GM12878 (cell line): Measurements from ENCODE around the gene ZNF407. TPM values are rescaled to one million over a fixed set of nuclear protein-coding genes. Genes with fewer than 3 reads are reported as not detected.

Experiments
- CREM ChIP-seq: IDR thresholded peaks from 2 replicates; pipeline ENCODE4 v1.6.1; 2014; ENCODE audit warnings: antibody characterized with exemption, low read depth
- MTA2 ChIP-seq: fragments of 450-650 bp; IDR thresholded peaks from 2 replicates; pipeline ENCODE4 v1.6.1; 2016; ENCODE audit warnings: low read depth, mild to moderate bottlenecking, moderate library complexity
- NFYA ChIP-seq: IDR thresholded peaks from 2 replicates; pipeline ENCODE4 v1.6.1; 2011; ENCODE audit warnings: low read depth, mild to moderate bottlenecking, low read length, improper control_type of control experiment, borderline replicate concordance
- PAX5 ChIP-seq: IDR thresholded peaks from 2 replicates; pipeline ENCODE4 v1.6.1; 2011; ENCODE audit warnings: low read depth, low read length, borderline replicate concordance
- SRF ChIP-seq, 2 experiments: IDR thresholded peaks; 2 replicates each; pipeline ENCODE4 v1.6.1; 2011; ENCODE audit warnings: low read depth in 2 of 2, low read length in 2 of 2, mild to moderate bottlenecking in 1 of 2, moderate library complexity in 1 of 2
- YBX1 ChIP-seq: fragments of 450-650 bp; IDR thresholded peaks from 2 replicates; pipeline ENCODE4 v1.6.1; 2016; ENCODE audit warnings: antibody characterized with exemption
- ZNF217 ChIP-seq: fragments of 450-650 bp; IDR thresholded peaks from 2 replicates; pipeline ENCODE4 v1.6.1; 2017; ENCODE audit warnings: antibody characterized with exemption, mild to moderate bottlenecking
- ZNF592 ChIP-seq: fragments of 450-650 bp; IDR thresholded peaks from 2 replicates; pipeline ENCODE4 v1.6.1; 2017; ENCODE audit warnings: mild to moderate bottlenecking, moderate library complexity
- polyA plus RNA-seq, 11 experiments: library from polyadenylated mRNA; depleted of rRNA in 4 of 11; unstranded in 6 of 11; stranded (reverse) in 5 of 11; fragments of >200 nt; fragmentation: Nextera tagmentation in 4 of 11; fragmentation: Illumina TruSeq in 1 of 11; extraction: Ambion mirVana in 4 of 11; extraction: Trizol in 1 of 11; gene quantifications; 1 replicate in 1 of 11; 2 replicates in 10 of 11; pipeline versions ENCODE4 v1.2.1 to v1.2.3, GENCODE V29; 2011 to 2016; ENCODE audit warnings: inconsistent platforms in 2 of 11, missing spikeins in 2 of 11, low read depth in 1 of 11
- total RNA-seq, 4 experiments: library from RNA; depleted of rRNA in 3 of 4; stranded (reverse); fragments of >200 nt in 3 of 4; fragmentation: Illumina TruSeq in 1 of 4; extraction: Trizol in 1 of 4; gene quantifications; 2 replicates each; pipeline versions ENCODE4 v1.2.1 to v1.2.3, GENCODE V29; 2013 to 2021
- TF ChIP-seq, protein P1 (sequence below): fragments of 450-650 bp; IDR thresholded peaks from 2 replicates; pipeline ENCODE4 v1.6.1; 2014; ENCODE audit warnings: mild to moderate bottlenecking
- TF ChIP-seq, protein P2 (sequence below): fragments of 450-650 bp; IDR thresholded peaks from 2 replicates; pipeline ENCODE4 v1.6.1; 2018; ENCODE audit warnings: mild to moderate bottlenecking, low read depth, moderate library complexity; ENCODE audit not compliant: partially characterized antibody

The ZNF407 gene
- total and polyA plus RNA-seq, 10 of the 15 experiments (the other 5 are each of a cell fraction or from before 2014, with no cell fraction given): 0.69 to 11.6 (median 5.3) TPM

GRCh38 chr18:74951165-74951760 lies 353.6 kb downstream of the ZNF407 start (continued):
- TF ChIP-seq ZNF592 (no peak), ZNF217 (no peak), NFYA (no peak), MTA2 (peak; percentile 54), SRF (IDR thresholded peaks at IDR 0.05; ENCODE audit: low read depth in 2 of 2, low read length in 2 of 2) (no peak), YBX1 (no peak), CREM (no peak), PAX5 (no peak)
- TF ChIP-seq, protein P1, sequence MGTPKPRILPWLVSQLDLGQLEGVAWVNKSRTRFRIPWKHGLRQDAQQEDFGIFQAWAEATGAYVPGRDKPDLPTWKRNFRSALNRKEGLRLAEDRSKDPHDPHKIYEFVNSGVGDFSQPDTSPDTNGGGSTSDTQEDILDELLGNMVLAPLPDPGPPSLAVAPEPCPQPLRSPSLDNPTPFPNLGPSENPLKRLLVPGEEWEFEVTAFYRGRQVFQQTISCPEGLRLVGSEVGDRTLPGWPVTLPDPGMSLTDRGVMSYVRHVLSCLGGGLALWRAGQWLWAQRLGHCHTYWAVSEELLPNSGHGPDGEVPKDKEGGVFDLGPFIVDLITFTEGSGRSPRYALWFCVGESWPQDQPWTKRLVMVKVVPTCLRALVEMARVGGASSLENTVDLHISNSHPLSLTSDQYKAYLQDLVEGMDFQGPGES: no peak
- TF ChIP-seq, protein P2, sequence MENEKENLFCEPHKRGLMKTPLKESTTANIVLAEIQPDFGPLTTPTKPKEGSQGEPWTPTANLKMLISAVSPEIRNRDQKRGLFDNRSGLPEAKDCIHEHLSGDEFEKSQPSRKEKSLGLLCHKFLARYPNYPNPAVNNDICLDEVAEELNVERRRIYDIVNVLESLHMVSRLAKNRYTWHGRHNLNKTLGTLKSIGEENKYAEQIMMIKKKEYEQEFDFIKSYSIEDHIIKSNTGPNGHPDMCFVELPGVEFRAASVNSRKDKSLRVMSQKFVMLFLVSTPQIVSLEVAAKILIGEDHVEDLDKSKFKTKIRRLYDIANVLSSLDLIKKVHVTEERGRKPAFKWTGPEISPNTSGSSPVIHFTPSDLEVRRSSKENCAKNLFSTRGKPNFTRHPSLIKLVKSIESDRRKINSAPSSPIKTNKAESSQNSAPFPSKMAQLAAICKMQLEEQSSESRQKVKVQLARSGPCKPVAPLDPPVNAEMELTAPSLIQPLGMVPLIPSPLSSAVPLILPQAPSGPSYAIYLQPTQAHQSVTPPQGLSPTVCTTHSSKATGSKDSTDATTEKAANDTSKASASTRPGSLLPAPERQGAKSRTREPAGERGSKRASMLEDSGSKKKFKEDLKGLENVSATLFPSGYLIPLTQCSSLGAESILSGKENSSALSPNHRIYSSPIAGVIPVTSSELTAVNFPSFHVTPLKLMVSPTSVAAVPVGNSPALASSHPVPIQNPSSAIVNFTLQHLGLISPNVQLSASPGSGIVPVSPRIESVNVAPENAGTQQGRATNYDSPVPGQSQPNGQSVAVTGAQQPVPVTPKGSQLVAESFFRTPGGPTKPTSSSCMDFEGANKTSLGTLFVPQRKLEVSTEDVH: no peak
